HepG2 (cell line): ENCODE results near the gene UPK1A. TPM values are rescaled to one million over a fixed set of nuclear protein-coding genes. Genes with fewer than 3 reads are reported as not detected.

Experiments used
- BORCS8-MEF2B ChIP-seq: sonication (generic); formaldehyde crosslinking; IDR thresholded peaks from 2 replicates; pipeline ENCODE4 v1.8.0; 2022; ENCODE audit warnings: mild to moderate bottlenecking, missing genetic modification reagents
- CAMTA2 ChIP-seq: sonication (generic); formaldehyde crosslinking; IDR thresholded peaks from 2 replicates; pipeline ENCODE4 v1.4.0; 2020; ENCODE audit warnings: mild to moderate bottlenecking, missing genetic modification reagents, borderline replicate concordance
- HOXA9 ChIP-seq: sonication (generic); formaldehyde crosslinking; IDR thresholded peaks from 2 replicates; pipeline ENCODE4 v1.8.1; 2022; ENCODE audit warnings: missing genetic modification reagents, mild to moderate bottlenecking, moderate library complexity, borderline replicate concordance
- MAFF ChIP-seq: IDR thresholded peaks from 2 replicates; pipeline ENCODE4 v1.6.1; 2011; ENCODE audit warnings: low read depth, low read length, improper control_type of control experiment
- MIXL1 ChIP-seq: IDR thresholded peaks from 2 replicates; pipeline ENCODE4 v1.6.1; 2016
- PLRG1 ChIP-seq: fragments of 450-650 bp; conservative IDR thresholded peaks from 2 replicates; pipeline ENCODE4 v1.6.1; 2016
- REXO4 ChIP-seq: sonication (generic); formaldehyde crosslinking; IDR thresholded peaks from 2 replicates; pipeline ENCODE4 v1.8.0; 2022; ENCODE audit warnings: missing genetic modification reagents, mild to moderate bottlenecking, borderline replicate concordance
- SETDB1 ChIP-seq: sonication (generic); formaldehyde crosslinking; IDR thresholded peaks from 2 replicates; pipeline ENCODE4 v1.5.1; 2020; ENCODE audit warnings: missing genetic modification reagents, mild to moderate bottlenecking, borderline replicate concordance
- ZKSCAN5 ChIP-seq: sonication (generic); formaldehyde crosslinking; IDR thresholded peaks from 2 replicates; pipeline ENCODE4 v1.5.1; 2020; ENCODE audit warnings: mild to moderate bottlenecking, missing genetic modification reagents
- ZNF562 ChIP-seq: sonication (generic); formaldehyde crosslinking; IDR thresholded peaks from 2 replicates; pipeline ENCODE4 v1.8.0; 2022; ENCODE audit warnings: missing genetic modification reagents, borderline replicate concordance
- ZNF678 ChIP-seq: sonication (generic); formaldehyde crosslinking; IDR thresholded peaks from 2 replicates; pipeline ENCODE4 v1.4.0; 2020; ENCODE audit warnings: mild to moderate bottlenecking, missing genetic modification reagents
- ZNF703 ChIP-seq: sonication (generic); formaldehyde crosslinking; IDR thresholded peaks from 2 replicates; pipeline ENCODE4 v1.5.1; 2020; ENCODE audit warnings: missing genetic modification reagents, mild to moderate bottlenecking, moderate library complexity, borderline replicate concordance
- ZNF749 ChIP-seq: sonication (generic); formaldehyde crosslinking; IDR thresholded peaks from 2 replicates; pipeline ENCODE4 v1.8.0; 2022; ENCODE audit warnings: mild to moderate bottlenecking, missing genetic modification reagents, moderate library complexity, borderline replicate concordance
- polyA plus RNA-seq, 8 experiments: library from polyadenylated mRNA; depleted of rRNA in 3 of 8; stranded (reverse) in 7 of 8; unstranded in 1 of 8; fragments of >200 nt; fragmentation: Illumina TruSeq in 4 of 8; extraction: Trizol in 4 of 8; gene quantifications; 2 replicates each; pipeline versions ENCODE4 v1.2.1 to v1.2.3, GENCODE V29; 2011 to 2016; ENCODE audit warnings: low read depth in 4 of 8, missing spikeins in 1 of 8, mixed read lengths in 1 of 8; ENCODE audit not compliant: insufficient read depth in 1 of 8
- total RNA-seq, 5 experiments: library from RNA; depleted of rRNA; stranded (reverse); fragments of >200 nt; fragmentation: Illumina TruSeq; extraction: Trizol; gene quantifications; 2 replicates each; pipeline ENCODE4 v1.2.3, GENCODE V29; 2016; ENCODE audit warnings: low read depth in 1 of 5
- TF ChIP-seq, protein P1 (sequence below): sonication (generic); formaldehyde crosslinking; IDR thresholded peaks from 2 replicates; pipeline ENCODE4 v1.9.0; 2021; ENCODE audit warnings: mild to moderate bottlenecking, missing genetic modification reagents
- TF ChIP-seq, protein P2 (sequence below): sonication (generic); IDR thresholded peaks from 2 replicates; pipeline ENCODE4 v1.6.1; 2016; ENCODE audit warnings: low read depth, borderline replicate concordance
- TF ChIP-seq, protein P3 (sequence below): sonication (generic); formaldehyde crosslinking; IDR thresholded peaks from 2 replicates; pipeline ENCODE4 v1.5.0; 2020; ENCODE audit warnings: missing genetic modification reagents
- TF ChIP-seq, protein P4 (sequence below): sonication (generic); formaldehyde crosslinking; IDR thresholded peaks from 2 replicates; pipeline ENCODE4 v1.4.0; 2020; ENCODE audit warnings: missing genetic modification reagents, borderline replicate concordance

The UPK1A gene
- total and polyA plus RNA-seq, 2 of the 13 experiments (the other 11 are each of a cell fraction or from before 2014, with no cell fraction given), result 2.9 TPM; not detected in 1

GRCh38 chr19:35715981-35716800 lies 49.9 kb downstream of the UPK1A start (continued):
- TF ChIP-seq, protein P1, sequence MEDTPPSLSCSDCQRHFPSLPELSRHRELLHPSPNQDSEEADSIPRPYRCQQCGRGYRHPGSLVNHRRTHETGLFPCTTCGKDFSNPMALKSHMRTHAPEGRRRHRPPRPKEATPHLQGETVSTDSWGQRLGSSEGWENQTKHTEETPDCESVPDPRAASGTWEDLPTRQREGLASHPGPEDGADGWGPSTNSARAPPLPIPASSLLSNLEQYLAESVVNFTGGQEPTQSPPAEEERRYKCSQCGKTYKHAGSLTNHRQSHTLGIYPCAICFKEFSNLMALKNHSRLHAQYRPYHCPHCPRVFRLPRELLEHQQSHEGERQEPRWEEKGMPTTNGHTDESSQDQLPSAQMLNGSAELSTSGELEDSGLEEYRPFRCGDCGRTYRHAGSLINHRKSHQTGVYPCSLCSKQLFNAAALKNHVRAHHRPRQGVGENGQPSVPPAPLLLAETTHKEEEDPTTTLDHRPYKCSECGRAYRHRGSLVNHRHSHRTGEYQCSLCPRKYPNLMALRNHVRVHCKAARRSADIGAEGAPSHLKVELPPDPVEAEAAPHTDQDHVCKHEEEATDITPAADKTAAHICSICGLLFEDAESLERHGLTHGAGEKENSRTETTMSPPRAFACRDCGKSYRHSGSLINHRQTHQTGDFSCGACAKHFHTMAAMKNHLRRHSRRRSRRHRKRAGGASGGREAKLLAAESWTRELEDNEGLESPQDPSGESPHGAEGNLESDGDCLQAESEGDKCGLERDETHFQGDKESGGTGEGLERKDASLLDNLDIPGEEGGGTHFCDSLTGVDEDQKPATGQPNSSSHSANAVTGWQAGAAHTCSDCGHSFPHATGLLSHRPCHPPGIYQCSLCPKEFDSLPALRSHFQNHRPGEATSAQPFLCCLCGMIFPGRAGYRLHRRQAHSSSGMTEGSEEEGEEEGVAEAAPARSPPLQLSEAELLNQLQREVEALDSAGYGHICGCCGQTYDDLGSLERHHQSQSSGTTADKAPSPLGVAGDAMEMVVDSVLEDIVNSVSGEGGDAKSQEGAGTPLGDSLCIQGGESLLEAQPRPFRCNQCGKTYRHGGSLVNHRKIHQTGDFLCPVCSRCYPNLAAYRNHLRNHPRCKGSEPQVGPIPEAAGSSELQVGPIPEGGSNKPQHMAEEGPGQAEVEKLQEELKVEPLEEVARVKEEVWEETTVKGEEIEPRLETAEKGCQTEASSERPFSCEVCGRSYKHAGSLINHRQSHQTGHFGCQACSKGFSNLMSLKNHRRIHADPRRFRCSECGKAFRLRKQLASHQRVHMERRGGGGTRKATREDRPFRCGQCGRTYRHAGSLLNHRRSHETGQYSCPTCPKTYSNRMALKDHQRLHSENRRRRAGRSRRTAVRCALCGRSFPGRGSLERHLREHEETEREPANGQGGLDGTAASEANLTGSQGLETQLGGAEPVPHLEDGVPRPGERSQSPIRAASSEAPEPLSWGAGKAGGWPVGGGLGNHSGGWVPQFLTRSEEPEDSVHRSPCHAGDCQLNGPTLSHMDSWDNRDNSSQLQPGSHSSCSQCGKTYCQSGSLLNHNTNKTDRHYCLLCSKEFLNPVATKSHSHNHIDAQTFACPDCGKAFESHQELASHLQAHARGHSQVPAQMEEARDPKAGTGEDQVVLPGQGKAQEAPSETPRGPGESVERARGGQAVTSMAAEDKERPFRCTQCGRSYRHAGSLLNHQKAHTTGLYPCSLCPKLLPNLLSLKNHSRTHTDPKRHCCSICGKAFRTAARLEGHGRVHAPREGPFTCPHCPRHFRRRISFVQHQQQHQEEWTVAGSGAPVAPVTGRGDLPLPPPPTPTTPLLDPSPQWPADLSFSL (CRISPR knock-in tag), result 0 out of 2 replicates have a peak, but pooled peaks have one; percentile 9
- no peak for TF ChIP-seq REXO4 (CRISPR knock-in tag)
- peak; percentile 88 for TF ChIP-seq BORCS8-MEF2B (CRISPR knock-in tag)
- TF ChIP-seq ZNF703 (CRISPR knock-in tag), result no peak
- TF ChIP-seq ZNF749, result peak; percentile 48
- TF ChIP-seq, protein P2, sequence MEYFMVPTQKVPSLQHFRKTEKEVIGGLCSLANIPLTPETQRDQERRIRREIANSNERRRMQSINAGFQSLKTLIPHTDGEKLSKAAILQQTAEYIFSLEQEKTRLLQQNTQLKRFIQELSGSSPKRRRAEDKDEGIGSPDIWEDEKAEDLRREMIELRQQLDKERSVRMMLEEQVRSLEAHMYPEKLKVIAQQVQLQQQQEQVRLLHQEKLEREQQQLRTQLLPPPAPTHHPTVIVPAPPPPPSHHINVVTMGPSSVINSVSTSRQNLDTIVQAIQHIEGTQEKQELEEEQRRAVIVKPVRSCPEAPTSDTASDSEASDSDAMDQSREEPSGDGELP, result no peak; the same call in 1 of the 2 replicates
- TF ChIP-seq SETDB1, result no peak
- no peak for TF ChIP-seq MAFF
- 0 out of 2 replicates have a peak, but pooled peaks have one; percentile 34 for TF ChIP-seq ZKSCAN5 (CRISPR knock-in tag)
- TF ChIP-seq PLRG1, result no peak
- TF ChIP-seq, protein P3, sequence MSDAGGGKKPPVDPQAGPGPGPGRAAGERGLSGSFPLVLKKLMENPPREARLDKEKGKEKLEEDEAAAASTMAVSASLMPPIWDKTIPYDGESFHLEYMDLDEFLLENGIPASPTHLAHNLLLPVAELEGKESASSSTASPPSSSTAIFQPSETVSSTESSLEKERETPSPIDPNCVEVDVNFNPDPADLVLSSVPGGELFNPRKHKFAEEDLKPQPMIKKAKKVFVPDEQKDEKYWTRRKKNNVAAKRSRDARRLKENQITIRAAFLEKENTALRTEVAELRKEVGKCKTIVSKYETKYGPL (CRISPR knock-in tag), result no peak
- no peak for TF ChIP-seq ZNF562 (CRISPR knock-in tag)
- TF ChIP-seq, protein P4, sequence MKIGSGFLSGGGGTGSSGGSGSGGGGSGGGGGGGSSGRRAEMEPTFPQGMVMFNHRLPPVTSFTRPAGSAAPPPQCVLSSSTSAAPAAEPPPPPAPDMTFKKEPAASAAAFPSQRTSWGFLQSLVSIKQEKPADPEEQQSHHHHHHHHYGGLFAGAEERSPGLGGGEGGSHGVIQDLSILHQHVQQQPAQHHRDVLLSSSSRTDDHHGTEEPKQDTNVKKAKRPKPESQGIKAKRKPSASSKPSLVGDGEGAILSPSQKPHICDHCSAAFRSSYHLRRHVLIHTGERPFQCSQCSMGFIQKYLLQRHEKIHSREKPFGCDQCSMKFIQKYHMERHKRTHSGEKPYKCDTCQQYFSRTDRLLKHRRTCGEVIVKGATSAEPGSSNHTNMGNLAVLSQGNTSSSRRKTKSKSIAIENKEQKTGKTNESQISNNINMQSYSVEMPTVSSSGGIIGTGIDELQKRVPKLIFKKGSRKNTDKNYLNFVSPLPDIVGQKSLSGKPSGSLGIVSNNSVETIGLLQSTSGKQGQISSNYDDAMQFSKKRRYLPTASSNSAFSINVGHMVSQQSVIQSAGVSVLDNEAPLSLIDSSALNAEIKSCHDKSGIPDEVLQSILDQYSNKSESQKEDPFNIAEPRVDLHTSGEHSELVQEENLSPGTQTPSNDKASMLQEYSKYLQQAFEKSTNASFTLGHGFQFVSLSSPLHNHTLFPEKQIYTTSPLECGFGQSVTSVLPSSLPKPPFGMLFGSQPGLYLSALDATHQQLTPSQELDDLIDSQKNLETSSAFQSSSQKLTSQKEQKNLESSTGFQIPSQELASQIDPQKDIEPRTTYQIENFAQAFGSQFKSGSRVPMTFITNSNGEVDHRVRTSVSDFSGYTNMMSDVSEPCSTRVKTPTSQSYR, result no peak
- peak; percentile 62; the same call in 1 of the 2 replicates for TF ChIP-seq HOXA9
- no peak for TF ChIP-seq MIXL1 (CRISPR knock-in tag)
- TF ChIP-seq CAMTA2, result no peak
- TF ChIP-seq ZNF678 (CRISPR knock-in tag), result no peak
